GM21576 (cell line): ENCODE data around the gene RNASE12.
A peak's percentile ranks its signal among the peaks of the same experiment; 100 is the strongest.
"Not testable (repeated sequence)": the region's sequence is repeated elsewhere in the genome, so short reads cannot be mapped to it uniquely, and the experiment has no call there.

ENCODE experiments used
- ATAC-seq: cut with Tn5 transposase; IDR thresholded peaks from one replicate; pipeline ENCODE4 v1.9.1; 2021; ENCODE audit warnings: mild to moderate bottlenecking, moderate library complexity; ENCODE audit not compliant: unreplicated experiment

Gene RNASE12, protein sequence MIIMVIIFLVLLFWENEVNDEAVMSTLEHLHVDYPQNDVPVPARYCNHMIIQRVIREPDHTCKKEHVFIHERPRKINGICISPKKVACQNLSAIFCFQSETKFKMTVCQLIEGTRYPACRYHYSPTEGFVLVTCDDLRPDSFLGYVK

GRCh38 chr14:20591235-20591634 is at the start of gene RNASE12:
RNASE12 (minus strand) TSS chr14:20591376; CDS start chr14:20590723, 653 bp downstream.
- ATAC-seq = no peak

DNA sequence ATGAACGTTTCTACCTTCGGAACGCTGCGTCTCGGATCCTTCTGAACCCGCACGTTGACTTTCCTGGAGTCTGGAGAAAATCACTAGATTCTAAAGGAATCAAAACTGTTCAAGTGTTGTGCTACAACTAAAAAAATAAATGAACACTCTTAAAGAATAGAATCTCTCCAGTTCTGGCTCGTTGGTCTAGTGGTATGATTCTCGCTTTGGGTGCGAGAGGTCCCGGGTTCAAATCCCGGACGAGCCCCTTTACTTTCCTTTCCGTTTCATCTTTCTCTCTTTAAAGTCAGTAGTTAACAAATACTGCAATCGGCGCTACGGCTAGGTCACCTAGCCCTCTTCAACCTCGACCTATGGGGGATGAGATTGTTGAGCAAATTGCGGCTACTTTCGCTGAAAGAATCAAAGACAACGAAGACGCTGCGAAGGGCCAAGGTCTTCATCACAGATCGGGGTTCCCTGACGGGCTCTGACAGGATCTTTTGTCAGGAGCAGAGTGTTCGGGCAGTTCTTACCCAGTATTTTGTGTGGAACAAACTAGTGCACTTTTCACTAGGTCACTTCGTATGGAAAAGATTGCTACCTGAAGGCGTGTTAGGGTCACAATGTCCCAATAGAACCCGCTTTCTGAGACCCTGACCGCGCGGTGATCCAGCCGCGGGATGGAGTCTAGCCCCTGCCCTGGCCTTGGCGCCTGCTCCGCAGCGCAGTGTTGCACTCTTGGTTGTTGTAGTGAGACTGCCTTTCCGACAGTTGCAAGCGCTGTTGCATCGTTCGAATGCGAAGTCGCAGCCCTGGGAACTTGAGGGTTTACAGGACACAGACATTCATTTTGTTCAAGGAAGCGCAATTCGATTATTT is 41.9 kb upstream of the RNASE12 start:
- no peak for ATAC-seq

- ATAC-seq = no peak
These were observed 41.3 kb upstream of the RNASE12 start for GRCh38 chr14:20632448-20632830.

DNA sequence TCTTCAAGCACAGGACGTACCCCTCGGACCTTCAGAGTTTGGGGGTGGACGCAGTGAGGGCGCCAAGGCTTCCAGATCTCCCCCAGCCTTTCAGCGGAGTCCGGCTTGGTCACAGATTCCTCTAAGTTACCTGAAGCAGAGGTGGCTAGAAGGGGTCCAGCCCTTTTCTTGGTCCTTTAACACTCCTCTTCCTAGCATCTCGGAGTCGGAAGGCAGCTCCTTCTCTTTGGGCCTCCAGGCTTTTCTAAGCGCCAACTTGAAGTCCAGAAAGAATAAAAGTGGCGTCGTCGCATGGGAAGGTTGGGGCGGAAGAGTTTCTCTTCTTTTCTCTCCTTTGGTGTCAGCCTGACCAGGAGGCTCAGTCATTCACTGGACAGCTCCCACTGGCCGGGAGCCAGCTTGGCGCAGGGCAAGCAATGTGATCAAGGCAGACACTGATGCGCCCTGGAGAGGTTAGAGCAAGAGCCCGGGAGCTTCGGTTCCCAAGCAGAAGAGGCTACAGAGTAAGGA is 40.8 kb upstream of the RNASE12 start:
- ATAC-seq = no peak

- ATAC-seq = no peak
These were observed 40.1 kb upstream of the RNASE12 start for GRCh38 chr14:20631023-20631879.

- ATAC-seq = no peak
These were observed 39.3 kb upstream of the RNASE12 start for GRCh38 chr14:20630340-20631022.

DNA sequence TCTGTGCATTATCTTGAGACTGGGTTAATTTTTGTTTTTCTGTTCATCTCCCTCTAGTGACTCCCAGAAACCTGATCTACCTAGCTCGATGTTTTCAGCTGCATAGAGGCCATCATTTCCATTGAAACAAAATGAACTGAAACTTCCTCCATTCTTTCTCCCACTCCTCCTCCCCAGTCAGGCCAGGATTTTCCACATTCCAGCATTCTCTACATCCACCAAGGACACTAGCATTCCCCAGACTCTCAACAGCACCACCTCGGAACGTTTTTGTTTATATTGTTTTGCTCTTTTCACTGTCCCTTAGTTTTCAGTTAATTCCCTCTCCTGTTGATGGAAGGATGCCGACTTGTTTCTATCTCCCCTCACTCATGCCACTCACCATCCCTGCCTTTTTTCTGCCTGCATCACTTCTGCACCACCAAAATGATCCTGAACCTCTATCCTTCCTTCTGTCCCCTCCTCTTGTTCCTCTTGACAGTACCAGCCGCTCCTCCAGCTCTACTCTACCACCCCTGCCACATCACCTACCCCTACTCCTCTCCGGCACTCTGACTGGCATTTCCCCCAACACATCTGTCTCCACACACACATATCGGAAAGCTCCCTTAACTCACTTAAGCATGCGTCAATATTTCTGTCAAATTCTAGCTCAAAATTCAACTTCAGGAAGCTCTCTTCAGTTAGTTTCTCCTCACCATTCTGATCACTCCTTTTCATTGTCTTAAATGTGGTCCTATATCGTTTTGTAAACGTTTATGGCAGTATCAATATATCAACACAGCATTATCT is 37.1 kb upstream of the RNASE12 start:
- ATAC-seq = no peak

DNA sequence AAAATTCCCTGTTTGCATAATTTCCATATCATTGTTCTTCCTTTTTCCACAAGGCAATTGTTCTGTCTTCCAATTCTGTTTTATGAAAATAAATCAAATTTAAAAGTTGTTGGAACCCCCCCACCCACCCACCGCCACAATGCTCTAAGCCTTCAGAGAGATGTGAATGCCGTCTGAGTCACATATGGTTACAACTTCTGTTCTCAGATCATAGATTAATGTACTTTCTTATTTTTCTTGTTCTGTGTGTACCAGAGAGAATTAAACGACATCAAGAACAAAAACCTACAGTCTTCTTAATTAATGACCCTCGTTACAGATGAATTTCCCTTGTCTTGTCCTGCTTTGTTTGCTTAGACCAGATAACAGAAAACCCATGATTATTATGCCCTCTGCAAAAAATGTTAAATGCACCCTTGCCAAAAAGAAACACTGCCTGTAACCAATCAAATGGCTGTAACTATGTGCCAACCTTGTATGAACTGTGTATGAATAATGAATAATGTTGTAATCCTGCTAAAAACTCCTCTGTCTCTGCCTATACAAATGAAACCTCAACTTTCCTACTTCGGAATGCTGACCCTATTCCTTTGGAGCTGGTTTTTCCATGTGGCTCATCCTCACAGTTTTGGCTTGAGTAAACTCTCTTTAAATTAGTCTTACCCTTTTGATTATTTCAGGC is 36.3 kb upstream of the RNASE12 start:
- ATAC-seq = no peak

GRCh38 chr14:20626274-20626673 is 35.1 kb upstream of the RNASE12 start:
- ATAC-seq = no peak

- ATAC-seq = peak; percentile 44
These were observed 33.4 kb upstream of the RNASE12 start for GRCh38 chr14:20624495-20625070.

DNA sequence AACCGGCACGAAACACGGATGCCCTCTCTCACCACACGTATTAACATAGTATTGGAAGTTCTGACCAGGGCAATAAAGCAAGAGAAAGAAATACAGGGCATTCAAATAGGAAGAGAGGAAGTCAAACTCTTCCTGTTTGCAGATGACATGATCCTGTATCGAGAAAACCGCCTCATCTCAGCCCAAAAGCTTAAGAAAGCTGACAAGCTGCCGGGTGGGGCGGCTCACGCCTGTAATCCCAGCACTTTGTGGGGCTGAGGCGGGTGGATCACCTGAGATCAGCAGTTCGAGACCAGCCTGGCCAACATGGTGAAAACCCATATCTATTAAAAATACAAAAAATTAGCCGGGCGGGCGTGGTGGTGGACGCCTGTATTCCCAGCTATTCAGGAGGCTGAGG is 32.6 kb upstream of the RNASE12 start:
- ATAC-seq = no peak

GRCh38 chr14:20622816-20623291 is 31.7 kb upstream of the RNASE12 start:
- ATAC-seq = no peak

DNA sequence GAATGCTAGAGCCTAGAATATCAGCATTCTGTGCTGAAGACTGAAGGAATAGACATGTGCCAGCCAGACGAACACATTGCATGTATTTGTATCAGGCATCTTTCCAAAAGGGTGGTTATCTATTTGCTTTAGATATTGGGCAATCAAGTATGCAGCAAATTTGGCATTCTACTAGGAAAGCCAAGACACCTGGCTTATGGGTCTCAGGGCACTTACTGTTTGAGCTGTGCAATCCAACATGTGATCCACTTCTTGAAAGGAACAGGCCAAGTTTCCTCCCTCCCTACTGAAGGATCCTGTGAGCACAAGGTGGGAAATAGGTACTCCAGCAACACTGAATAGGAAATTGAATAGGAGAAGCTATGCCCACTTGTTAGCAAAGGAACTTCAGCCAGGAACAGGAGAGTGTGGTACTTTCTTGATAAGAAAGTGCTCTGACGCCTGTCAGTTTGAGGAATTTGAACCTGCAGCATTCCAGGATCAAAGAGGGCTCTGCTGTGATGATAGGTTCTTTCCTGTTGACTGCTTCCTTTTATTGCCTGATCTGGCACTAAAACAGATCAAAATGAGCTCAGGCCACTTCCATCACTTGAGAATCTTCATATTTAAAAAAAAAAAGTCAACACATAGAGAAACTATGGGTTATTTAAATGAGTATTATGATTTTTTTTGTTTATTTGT is 29.8 kb upstream of the RNASE12 start:
- no peak for ATAC-seq

GRCh38 chr14:20619688-20620087 is 28.5 kb upstream of the RNASE12 start:
- ATAC-seq = not testable (repeated sequence)

- ATAC-seq = no peak
These were observed 27.1 kb upstream of the RNASE12 start for GRCh38 chr14:20618271-20618749.

GRCh38 chr14:20617138-20618003 is 26.2 kb upstream of the RNASE12 start:
- no peak for ATAC-seq

DNA sequence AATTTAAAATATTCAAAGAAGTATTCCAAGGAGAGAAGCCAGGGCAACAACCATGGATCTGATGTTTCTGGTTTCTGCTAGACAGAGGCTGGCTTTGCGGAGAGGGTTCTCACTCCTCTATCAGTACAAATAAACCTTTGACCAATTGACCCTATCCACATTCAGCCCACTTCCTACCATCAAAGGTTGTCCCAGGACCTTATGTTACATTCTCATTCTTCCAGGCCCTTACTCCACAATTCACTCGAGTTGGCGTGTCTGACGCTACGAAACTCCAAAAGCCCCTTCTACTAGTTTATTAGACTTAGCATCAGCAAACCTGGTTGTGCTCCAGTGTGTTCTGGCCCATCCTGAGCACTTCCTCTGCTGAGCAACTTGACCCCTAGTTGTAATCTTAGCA is 24.8 kb upstream of the RNASE12 start:
- ATAC-seq = no peak
